ENCODE data around the gene TAX1BP1.
"Not testable (repeated sequence)": the region's sequence is repeated elsewhere in the genome, so short reads cannot be mapped to it uniquely, and the experiment has no call there.

TAX1BP1 gene

DNA sequence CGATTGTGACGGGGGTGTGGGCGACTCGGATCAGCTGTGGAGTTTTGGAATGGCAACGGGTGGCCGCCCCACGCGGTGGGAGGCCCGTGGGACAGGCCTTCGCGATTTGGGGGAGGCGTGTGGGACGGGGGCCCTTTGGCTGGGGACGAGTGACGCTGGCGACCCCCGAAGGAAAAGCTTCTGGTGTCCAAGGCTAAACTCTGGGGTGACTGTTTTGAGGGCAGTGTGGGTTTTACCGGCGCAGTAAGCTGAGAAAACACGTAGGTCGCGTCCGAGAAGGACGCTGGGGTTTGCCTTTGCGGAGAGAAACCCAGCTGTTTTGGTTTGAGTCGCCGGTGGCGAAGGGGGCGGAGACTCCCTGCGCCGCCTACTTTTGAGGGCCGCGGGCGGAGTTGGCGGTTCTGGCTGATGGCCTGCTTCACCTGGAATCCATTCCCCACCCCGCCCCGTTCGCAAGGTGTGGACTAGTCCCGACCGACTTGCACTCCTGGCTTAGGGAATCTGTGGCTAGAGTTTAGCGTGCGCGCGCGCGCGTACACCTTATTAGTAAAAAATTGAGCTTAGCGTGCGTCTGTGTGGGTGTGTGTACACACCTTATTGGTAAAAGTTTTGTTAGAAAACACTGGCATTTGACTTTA, 606 bp downstream of the TAX1BP1 start:
- peak; percentile 53 to 70 for DNase-seq

DNA sequence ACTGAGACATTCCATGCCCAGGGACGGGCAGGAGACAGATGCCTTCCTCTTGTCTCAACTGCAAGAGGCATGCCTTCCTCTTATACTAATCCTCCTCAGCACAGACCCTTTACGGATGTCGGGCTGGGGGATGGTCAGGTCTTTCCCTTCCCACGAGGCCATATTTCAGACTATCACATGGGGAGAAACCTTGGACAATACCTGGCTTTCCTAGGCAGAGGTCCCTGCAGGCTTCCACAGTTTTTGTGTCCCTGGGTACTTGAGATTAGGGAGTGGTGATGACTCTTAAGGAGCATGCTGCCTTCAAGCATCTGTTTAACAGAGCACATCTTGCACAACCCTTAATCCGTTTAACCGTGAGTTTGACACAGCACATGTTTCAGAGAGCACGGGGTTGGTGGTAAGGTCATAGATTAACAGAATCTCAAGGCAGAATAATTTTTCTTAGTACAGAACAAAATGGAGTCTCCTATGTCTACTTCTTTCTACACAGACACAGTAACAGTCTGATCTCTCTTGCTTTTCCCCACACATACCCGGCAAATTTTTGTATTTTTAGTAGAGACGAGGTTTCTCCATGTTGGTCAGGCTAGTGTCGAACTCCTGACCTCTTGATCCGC, 2.2 kb downstream of the TAX1BP1 start:
- not testable (repeated sequence) for DNase-seq

DNA sequence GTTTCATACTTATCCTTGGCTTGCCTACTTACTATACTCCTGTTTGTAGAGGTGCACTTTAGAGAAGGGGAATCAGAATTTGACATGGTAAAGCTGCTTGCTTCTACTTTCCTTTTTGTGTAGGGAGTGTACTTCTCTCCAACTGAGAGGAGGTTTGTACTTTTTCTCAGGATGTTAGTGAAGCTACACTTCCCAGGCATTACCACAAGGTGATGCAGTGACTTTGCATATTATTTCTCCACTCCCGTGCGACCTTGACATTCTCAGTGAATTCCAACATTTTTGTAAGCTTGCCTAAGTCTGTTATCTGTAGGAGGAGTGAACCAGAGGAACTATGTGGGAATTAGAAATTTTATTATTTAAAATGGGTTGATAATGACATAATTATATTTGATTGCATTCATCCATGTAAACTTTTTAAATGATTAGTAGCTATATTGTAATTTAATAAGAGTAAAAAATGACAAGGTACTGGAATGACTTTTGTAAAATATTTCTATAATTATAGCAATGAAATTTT, 5.2 kb downstream of the TAX1BP1 start:
- DNase-seq, result peak in 1 of 2 experiments; percentile 29

DNA sequence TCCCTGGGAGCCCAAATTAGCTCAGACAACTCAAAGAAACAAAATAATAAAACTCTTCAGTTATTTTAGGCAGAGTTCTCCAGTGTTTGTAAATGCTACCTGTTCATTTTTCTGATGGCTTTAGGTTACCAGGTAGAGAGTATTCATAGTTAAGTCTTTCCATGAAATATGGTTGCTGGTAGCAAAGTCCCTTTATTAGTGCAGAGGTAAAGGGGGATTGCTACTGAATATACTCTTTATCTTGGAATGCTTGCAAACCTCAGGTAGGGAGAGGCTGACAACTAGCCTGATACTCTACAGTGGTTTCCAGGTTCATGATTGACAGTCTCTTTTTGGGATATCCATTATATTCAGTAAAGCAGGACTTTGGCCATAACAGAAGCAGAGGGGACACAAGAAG, 6.5 kb downstream of the TAX1BP1 start:
- no peak for DNase-seq

DNA sequence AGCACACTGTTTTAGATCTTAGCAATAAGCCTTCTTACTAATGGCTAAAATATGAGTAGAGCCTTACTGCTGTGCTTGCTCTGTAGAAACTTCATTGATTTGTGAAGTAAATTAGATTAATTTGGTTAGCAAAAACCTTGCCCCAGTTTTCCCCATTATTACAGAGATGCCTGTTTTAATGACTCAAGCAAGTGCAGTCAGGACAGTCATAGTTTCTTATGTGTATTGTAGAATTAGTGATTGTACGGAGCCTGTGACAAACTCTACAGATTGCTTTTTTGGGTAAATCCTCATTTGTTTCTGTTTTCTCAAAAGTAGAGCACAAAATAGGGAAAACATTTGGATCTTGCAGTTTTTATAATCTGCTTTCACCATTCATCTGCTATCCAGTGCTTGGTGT, 7.0 kb downstream of the TAX1BP1 start:
- DNase-seq, result no peak

DNA sequence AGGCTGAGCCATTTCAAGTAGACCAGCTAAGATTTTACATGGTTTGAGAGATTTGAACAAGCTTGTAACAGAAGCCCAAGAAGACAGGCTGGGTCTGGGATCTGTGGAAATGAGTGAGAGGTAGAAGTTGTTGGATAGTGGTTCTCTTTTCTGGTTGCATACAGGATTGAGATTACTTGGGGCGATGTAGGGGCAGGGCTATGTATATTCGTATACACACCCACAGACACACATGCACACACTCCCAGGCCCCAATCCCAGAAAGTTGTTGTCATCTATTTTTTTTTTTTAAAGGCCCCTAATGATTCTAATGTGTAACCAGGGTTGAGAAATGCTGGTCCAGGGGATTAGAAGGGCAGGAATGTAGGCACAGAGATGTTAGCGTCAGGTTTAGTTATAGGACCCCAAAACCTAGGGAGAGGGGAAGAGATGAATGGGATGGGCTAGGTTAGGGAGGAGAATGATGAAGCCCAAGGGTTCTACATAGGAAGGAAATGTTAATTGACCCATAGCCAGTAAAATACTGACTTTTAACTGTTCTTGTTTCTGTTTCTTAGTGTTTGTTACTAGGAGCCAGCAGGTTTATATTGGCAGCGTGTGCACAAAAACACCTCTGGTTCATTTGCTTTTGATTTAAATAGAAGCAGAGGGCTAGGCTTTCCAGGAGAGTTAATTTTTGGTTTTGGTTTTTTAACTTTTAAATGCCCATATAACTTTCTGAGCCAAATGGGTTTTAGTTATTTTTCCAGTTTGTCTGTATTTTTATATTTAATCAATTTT, 7.8 kb downstream of the TAX1BP1 start:
- no peak for DNase-seq

DNA sequence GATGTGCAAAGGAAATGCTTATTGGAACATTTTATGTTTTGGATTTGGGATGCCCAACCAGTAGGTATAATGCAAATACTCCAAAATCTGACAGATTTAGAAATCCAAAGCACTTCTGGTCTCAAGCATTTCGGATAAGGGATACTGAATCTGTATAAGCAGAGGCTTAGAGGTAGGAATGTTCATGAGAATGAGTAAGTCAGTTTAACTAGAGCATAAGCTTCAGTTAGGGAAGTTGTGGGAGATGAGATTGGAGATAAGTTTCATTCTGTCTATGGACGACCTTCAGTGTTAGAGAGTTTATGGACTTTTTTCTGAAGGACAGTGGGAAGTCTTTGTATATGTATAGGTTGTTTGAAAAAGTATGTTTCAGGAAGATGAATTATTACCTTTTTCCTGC, 10.4 kb downstream of the TAX1BP1 start:
- no peak for DNase-seq

DNA sequence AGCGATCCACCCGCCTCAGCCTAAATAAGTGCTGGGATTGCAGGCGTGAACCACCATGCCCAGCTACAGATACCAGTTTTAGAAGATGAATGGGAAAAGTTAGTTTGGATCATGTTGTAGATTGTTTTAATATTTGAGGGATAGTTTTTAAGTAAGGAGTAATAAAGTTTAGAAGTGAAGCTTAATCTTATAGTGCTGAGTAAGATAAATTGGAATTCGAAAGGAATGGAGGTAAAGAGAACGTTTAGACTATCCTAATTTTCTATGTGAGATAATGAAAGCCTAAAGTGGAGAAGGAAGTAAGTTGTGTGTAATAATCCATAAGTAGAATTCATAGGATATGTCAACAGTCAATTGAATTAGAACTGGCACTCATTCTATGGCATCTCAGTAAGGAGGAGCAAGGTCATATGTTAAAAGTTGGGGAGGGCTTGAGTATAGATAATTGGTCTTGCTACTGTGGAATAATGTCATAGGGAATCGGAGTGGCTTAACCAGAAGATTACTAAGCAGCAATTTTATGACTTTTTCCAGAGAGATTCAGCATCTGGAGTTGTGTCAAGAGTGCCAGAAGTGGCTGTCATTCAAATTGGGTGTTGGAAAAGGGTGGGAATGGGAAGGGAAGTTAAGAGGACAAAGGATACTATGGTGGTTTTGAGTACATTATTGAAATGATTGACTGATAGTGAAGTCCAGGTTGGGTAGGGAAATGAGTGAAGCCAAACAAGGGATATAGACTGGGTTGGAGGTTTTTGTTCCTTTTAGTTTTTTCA, 12.1 kb downstream of the TAX1BP1 start:
- no peak for DNase-seq

DNA sequence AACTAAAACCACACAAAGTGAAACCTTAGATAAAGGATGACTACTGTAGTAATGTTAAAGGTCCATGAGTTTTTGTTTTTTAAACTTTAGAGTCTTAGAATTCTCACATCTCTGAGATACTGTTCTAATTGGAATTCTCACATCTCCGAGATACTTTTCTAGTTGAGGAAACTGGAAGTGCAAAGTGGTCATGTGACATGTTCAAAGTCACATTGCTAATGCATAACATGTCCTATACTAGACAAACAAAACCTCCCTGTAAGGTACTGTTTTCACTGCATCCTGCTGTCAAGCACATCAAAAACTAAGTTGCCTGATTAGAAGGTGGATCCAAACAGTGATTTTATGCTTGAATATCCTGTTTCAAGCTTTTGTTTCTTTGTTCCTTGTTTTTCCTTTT, 13.9 kb downstream of the TAX1BP1 start:
- DNase-seq, result no peak

DNA sequence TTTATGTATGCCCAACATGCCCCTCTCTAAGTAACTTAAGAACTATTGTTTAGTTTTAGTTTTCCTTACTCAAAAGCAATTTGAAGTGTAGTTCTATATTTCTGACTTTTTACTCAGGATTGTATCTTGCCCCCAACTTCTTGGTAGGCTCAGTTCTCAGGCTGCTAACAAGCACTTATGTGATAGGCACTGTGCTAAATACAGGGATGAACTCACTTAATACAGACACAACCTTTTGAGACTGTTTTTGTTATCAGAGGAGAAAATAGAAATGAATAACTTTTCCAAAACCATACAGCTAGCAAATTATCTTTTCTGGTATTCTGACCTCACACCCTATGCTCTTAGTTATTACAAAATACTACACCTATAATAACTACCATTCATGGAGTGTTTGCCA, 16.3 kb downstream of the TAX1BP1 start:
- DNase-seq, result no peak

DNA sequence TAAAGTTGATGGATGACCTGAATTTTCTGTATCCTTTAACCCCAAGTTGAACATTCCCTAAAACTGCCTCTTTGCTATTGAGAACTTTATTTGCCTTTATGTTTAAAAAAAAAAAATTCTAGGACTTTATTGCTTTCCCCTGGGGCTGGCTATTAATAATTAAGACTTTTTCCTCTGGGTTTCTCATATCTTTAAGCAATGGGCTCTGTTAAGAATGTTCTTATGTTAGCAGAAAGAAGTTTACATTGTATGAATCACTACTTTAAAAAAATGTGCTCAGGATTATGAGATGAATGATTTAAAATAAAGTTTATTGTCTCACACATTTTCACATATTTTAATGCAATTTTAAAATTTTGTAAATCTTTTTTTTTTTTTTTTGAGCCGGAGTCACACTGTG, 19.5 kb downstream of the TAX1BP1 start:
- no peak for DNase-seq

DNA sequence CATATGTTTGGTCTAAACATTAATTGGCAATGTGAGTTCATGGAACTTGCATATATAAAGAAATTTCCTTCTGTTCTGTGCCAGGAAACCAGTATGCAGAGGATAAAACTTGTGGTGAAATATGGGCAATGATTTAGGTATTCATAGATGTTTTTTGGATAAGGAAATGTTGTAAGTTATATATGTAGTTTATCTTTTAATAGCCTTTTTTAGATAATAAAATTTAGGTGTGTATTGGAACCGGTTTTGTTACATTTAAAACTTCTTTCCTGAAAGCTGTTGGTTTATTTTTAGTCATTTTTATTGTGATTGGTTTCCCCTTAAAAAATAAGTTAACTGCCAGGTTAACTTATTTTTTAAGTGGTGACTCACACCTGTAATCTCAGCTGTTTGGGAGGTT, 22.1 kb downstream of the TAX1BP1 start:
- no peak for DNase-seq

DNA sequence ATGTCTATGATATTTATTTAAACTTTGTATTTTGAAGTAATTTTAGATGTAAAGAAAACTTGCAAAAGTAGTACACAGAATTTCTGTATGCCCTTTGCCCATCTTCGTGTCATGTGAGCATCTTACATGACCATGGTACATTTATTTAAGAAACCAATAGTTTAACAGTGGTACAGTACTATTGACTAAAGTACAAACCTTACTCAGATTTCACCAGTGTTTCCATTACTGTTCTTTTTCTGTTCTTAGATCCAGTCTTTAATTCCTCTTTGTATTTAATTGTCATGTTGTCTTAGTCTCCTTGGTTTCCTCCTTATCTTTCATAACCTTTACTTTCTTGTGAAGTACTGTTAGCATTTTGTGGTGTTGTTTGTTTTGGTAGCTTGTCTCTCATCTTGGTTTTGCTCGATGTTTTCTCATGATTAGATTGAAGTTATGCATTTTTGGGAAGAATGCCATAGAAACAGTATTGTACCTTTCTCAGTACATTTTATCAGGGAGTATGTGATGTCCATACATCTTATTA, 24.1 kb downstream of the TAX1BP1 start:
- DNase-seq, result no peak

DNA sequence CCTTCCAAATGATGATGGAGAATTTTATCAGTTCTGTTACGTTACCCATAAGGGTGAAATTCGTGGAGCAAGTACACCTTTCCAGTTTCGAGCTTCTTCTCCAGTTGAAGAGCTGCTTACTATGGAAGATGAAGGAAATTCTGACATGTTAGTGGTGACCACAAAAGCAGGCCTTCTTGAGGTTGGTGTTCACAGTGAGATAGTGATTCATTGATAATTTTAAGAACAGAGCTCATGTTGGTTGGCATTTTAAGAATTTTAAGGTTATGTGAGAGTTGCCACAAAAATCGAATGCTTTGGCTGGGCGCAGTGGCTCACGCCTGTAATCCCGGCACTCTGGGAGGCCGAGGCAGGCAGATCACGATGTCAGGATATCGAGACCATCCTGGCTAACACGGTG, 25.9 kb downstream of the TAX1BP1 start:
- DNase-seq, result no peak

DNA sequence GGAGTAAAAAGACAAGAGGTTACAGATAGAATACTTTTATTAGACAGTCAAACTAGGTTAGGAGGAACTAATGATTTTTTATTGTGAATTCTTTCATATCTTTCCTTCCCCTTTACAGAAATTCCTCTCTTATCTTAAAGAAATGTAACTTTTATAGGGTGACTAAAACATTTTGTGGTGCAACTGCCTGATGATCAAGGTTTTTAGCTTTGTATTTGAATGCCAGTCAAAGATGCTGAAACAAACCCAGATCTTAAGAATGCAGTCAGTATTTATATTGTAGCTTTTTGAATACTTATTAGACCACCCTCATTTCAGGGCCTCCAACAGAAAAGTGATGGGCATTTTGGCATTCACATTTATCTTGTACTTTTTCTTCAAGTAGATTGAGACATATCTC, 27.4 kb downstream of the TAX1BP1 start:
- no peak for DNase-seq

DNA sequence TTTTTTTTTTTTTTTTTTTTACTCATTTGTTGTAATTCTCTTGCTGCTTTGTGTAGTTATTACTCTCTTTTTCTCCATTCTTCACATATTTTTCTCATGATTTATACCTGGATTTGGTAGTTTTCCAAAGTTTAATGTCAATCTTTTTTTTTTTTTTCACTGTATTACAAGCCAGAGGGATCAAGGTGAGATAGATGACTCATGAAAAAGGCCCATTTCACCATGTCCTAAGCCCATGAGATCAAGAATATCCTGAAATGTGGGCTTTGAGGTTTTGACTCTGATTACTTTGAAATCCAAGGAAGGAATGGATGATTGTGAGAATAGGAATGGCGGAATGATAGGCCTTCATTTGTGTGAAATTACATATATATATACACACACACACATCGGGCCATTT, 31.1 kb downstream of the TAX1BP1 start:
- DNase-seq, result no peak

DNA sequence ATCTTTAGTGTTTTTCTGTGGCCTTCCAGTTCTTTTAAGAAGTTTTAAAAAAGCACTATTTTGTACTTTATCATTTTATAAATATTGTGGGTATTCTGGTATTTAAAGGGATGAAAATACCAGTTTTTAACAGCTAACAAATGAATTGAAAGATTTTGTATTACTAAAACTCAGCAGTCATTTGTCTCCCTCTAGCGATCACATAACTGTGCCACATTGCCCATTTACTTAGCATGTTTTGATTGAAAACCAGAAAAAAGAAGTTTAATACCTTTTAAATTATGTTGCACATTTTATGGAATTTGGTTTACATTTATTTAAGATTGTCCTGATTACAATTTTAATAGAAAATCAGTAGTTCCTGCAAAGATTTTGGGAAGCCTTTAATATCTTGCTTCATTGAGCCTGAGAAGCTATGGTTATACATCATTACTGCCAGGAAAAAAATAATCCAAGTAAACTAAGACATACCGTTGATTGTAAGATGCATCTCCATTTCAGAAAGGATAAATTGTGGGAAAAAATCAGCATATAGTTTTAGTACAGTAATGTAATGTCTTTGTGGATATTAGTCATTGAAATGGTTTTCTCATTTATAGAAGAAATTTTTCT, 34.9 kb downstream of the TAX1BP1 start:
- DNase-seq, result no peak

DNA sequence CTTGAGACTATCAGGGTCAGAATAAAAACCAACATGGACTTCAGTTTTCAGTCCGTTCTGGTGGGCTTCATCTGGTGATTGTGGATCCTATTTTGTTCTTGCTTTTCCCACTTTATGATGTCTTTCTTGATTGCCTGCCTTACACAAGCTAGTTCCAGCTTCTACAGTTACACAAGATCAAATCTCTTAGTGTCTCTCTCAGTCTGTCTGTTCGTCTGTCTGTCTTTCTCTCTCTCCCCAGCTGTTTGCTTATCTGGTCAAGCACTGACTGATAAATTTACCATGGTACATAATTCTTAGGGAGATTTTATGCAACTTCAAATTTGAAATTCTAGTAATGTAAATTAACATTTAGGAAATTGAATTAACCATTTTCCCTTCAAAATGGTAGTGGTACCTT, 35.8 kb downstream of the TAX1BP1 start:
- DNase-seq, result no peak

DNA sequence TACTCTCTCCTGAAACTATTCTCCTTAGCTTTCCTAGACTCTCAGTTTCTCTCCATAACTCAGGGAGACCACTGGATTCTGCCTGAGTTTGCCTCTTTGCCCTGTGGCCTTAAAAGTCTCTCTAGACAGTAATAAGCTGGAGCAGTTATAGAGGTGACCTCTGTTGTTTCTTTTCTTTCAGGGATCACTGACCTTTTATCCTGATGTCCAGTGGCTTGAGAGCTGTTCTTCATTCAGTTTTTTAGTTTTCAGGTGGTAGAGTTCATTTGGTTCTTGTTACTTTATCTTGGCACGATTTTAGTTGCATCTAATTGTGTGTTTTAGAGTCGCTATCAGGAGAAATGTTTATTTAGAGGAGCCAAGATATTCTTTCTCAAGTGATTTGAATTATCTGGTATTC, 37.7 kb downstream of the TAX1BP1 start:
- DNase-seq, result no peak

DNA sequence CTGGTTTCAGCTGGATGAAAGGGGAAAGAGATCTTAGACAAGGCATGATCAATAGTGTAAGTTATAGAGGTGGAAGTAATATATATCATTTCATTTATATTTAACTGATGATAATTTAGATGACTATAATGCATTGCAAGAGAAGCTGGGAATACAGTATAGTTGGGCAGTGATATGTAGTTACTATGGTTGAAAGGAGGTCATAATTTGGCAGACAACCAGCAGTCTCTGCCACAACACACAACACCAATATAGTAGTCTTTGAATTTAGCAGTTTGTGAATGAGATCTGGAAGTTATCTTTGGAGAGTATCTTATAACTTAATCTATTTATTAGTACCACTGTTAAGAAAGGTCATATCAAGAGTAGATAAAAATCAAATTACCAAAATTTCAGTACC, 39.9 kb downstream of the TAX1BP1 start:
- no peak for DNase-seq

DNA sequence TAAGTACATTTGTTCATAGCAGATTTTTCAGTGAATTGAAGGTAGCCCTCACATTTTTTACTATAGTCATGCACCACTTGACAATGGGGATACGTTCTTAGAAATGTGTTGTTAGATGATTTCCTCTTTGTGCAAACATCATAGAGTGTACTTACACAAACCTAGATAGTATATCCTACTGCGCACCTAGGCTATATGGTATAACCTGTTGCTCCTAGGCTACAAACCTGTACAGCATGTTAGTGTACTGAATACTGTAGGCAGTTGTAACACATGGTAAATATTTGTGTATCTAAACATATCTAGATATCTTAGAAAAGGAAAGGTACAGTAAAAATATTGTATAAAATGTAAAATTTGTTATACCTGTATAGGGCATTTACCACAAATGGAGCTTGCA, 41.2 kb downstream of the TAX1BP1 start:
- DNase-seq, result no peak

DNA sequence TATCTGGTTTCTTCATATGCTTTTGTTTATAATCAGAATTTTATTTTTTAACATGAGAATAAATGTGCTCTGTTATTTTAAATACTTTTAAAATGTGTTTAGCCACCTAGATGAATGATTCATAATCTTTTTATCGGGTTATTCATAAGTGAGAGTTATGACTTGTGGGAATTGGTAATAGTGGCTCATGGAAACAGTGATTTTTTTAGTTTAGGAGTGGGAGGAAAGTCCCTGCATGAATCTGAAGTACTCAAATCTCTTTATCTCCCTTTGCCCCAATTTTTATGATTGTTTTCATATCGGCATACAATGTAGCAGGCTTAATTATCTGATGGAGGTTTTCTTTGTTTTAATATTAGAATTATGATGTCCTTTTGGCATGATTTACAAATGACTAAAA, 42.9 kb downstream of the TAX1BP1 start:
- DNase-seq, result no peak

All from NCI-H1930 (cell line).